Right atrium auricular region (tissue), 2 donors: Measurements from ENCODE around the gene GLE1. TPM values are rescaled to one million over a fixed set of nuclear protein-coding genes. Genes with fewer than 3 reads are reported as not detected.
A peak's percentile ranks its signal among the peaks of the same experiment; 100 is the strongest.

Source experiments
- DNase-seq: peaks from one replicate; pipeline ENCODE4 v3.0.0-alpha.2; 2019; ENCODE audit warnings: low spot score
- H3K27ac ChIP-seq, 2 donors: fragments of 200-600 bp; sonication (generic); 1 replicate in 1 of 2; 2 replicates in 1 of 2; pipeline ENCODE4 v1.5.1; 2016 to 2019
- H3K27me3 ChIP-seq, 2 donors: fragments of 200-600 bp; sonication (generic); one replicate each; pipeline versions ENCODE4 v1.5.1 to v1.6.0; 2017 to 2019
- H3K36me3 ChIP-seq: fragments of 200-600 bp; sonication (generic); one replicate; pipeline ENCODE4 v1.5.1; 2016
- H3K4me1 ChIP-seq, 2 donors: fragments of 200-600 bp; sonication (generic); one replicate each; pipeline versions ENCODE4 v1.5.1 to v1.6.0; 2017 to 2019
- H3K4me3 ChIP-seq, 2 donors: fragments of 200-600 bp; sonication (generic); 1 replicate in 1 of 2; 2 replicates in 1 of 2; pipeline ENCODE4 v1.5.1; 2017 to 2019; ENCODE audit warnings: mild to moderate bottlenecking in 1 of 2, moderate library complexity in 1 of 2
- H3K9me3 ChIP-seq, 2 donors: fragments of 200-600 bp; sonication (generic); one replicate each; pipeline ENCODE4 v1.5.1; 2019
- CTCF ChIP-seq, 2 donors: fragments of 200-600 bp; sonication (generic); IDR thresholded peaks; one replicate each; pipeline ENCODE4 v1.5.1; 2019; ENCODE audit warnings: antibody characterized with exemption in 2 of 2
- total RNA-seq, 2 donors: library from RNA; depleted of rRNA; stranded (reverse); fragments of >200 nt; gene quantifications; one replicate each; pipeline ENCODE4 v1.1.0, GENCODE V29; 2016

The GLE1 gene
- total RNA-seq, 2 donors from 2014 or later, result 14.4 to 18.1 TPM

- no peak for DNase-seq
- TF ChIP-seq CTCF (IDR thresholded peaks at IDR 0.05), result no peak
- H3K36me3 ChIP-seq, result peaks cover 68% of the 10 kb centered on the region
Observed at GRCh38 chr9:128532581-128532980, 28.1 kb downstream of the GLE1 start.

GRCh38 chr9:128540634-128541360 is 36.3 kb downstream of the GLE1 start:
- no peak for DNase-seq
- Histone ChIP-seq H3K4me3 (no peak overlapping the region), H3K36me3 (peaks cover 56% of the 10 kb centered on the region), H3K9me3 (no peaks in the 10 kb centered on the region), H3K4me1 (peaks cover 3 to 5% of the 10 kb centered on the region in 2 donors), H3K27ac (peak overlapping the region in 1 of 2 donors; percentile 27), H3K27me3 (no peaks in the 10 kb centered on the region)
- no peak for TF ChIP-seq CTCF (IDR thresholded peaks at IDR 0.05)

More at GRCh38 chr9:128532581-128532980, 28.1 kb downstream of the GLE1 start:
- Histone ChIP-seq H3K9me3 (no peaks in the 10 kb centered on the region), H3K4me1 (no peaks in the 10 kb centered on the region), H3K4me3 (no peak overlapping the region), H3K27ac (no peak overlapping the region), H3K27me3 (no peaks in the 10 kb centered on the region)

- Histone ChIP-seq H3K36me3 (peaks cover 4% of the 10 kb centered on the region), H3K4me3 (no peak overlapping the region), H3K27me3 (no peaks in the 10 kb centered on the region), H3K9me3 (no peaks in the 10 kb centered on the region), H3K27ac (no peak overlapping the region), H3K4me1 (peaks cover 0 to 29% of the 10 kb centered on the region in 2 donors)
- TF ChIP-seq CTCF (IDR thresholded peaks at IDR 0.05), result no peak
- no peak for DNase-seq
Observed at GRCh38 chr9:128546504-128546903, 42.0 kb downstream of the GLE1 start.

- no peak for TF ChIP-seq CTCF (IDR thresholded peaks at IDR 0.05)
- Histone ChIP-seq H3K27me3 (no peaks in the 10 kb centered on the region), H3K4me1 (peaks cover 0 to 37% of the 10 kb centered on the region in 2 donors), H3K27ac (peak overlapping the region; percentile 99), H3K4me3 (no peak overlapping the region), H3K9me3 (no peaks in the 10 kb centered on the region), H3K36me3 (no peaks in the 10 kb centered on the region)
- no peak for DNase-seq
Observed at GRCh38 chr9:128548876-128549275, 44.4 kb downstream of the GLE1 start.

GRCh38 chr9:128550226-128550625 is 45.7 kb downstream of the GLE1 start:
- Histone ChIP-seq H3K4me1 (peaks cover 0 to 51% of the 10 kb centered on the region in 2 donors), H3K9me3 (no peaks in the 10 kb centered on the region), H3K36me3 (no peaks in the 10 kb centered on the region), H3K27me3 (no peaks in the 10 kb centered on the region), H3K27ac (peak overlapping the region; percentile 99), H3K4me3 (no peak overlapping the region)
- no peak for TF ChIP-seq CTCF (IDR thresholded peaks at IDR 0.05)
- DNase-seq, result no peak
